Memory B cell (primary cell): ENCODE data around the gene CREBBP.
A peak's percentile ranks its signal among the peaks of the same experiment; 100 is the strongest.

Experiments used
- ATAC-seq: fragments of 150-1000 bp; cut with Tn5 transposase; 2 replicates; pipeline ENCODE4 v1.10.0; 2021; ENCODE audit warnings: low read depth, mild to moderate bottlenecking, moderate library complexity
- DNase-seq, 2 donors: peaks; one replicate each; pipeline ENCODE4 v3.0.0; 2022; ENCODE audit warnings: low spot score in 2 of 2
- H3K27ac Mint-ChIP-seq: one replicate; pipeline ENCODE4 v1.8.0; 2022; ENCODE audit warnings: mild to moderate bottlenecking, moderate library complexity, mixed read lengths
- H3K27me3 Mint-ChIP-seq: one replicate; pipeline ENCODE4 v1.8.0; 2022; ENCODE audit warnings: mixed read lengths
- H3K36me3 Mint-ChIP-seq: one replicate; pipeline ENCODE4 v1.8.0; 2022; ENCODE audit warnings: mild to moderate bottlenecking, mixed read lengths
- H3K4me1 Mint-ChIP-seq: one replicate; pipeline ENCODE4 v1.8.0; 2022; ENCODE audit warnings: mixed read lengths
- H3K4me3 Mint-ChIP-seq: one replicate; pipeline ENCODE4 v1.8.0; 2022; ENCODE audit warnings: mild to moderate bottlenecking, moderate library complexity, mixed read lengths
- H3K9me3 Mint-ChIP-seq: one replicate; pipeline ENCODE4 v1.8.0; 2022; ENCODE audit warnings: mixed read lengths

CREBBP gene

DNA sequence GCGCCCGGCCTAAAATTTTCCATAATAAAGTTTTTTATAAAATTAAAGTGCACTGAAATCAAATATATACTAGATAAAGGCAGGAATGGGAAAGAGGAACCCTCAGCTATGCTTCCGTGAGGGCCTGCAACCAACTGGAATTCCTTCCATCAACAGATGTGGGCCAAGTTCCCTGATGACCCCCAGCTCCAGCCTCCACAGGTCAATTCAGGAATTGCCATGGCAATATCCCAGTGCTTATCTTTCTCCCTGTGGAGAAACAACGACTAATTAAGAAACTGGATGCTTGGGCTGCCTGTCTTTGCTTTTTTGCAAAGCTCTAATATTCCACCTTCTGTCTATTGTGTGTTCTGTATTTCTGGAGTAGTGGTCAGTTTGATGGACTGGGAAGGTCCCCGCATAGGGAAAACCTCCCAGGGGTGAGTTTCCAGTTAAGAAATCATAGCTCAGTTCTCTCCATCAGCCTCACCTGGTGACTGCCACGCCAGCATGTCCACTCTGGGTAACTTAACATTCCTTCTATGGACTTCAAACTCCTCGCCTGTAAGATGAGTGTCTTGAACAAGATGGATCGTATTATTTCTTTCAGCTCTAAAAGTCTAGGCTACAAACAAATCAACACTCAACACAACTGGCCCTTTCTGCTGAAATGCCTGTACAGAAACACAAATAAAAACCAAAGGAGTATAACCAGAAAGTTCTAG lies 67.9 kb downstream of the CREBBP start:
- H3K4me3 Mint-ChIP-seq: no peak overlapping the region
- H3K9me3 Mint-ChIP-seq: no peaks in the 10 kb centered on the region
- no peaks in the 10 kb centered on the region for H3K27me3 Mint-ChIP-seq
- H3K4me1 Mint-ChIP-seq: peaks cover 61% of the 10 kb centered on the region
- peaks cover 19% of the 10 kb centered on the region for H3K36me3 Mint-ChIP-seq
- H3K27ac Mint-ChIP-seq: no peak overlapping the region
- no peak for ATAC-seq
- no peak for DNase-seq

GRCh38 chr16:3810818-3811217 lies 69.7 kb downstream of the CREBBP start:
- Mint-ChIP-seq H3K36me3 (peaks cover 25% of the 10 kb centered on the region), H3K27me3 (no peaks in the 10 kb centered on the region), H3K4me3 (no peak overlapping the region), H3K27ac (peak overlapping the region; percentile 58), H3K9me3 (no peaks in the 10 kb centered on the region), H3K4me1 (peaks cover 55% of the 10 kb centered on the region)
- DNase-seq (no peak), ATAC-seq (no peak)

DNA sequence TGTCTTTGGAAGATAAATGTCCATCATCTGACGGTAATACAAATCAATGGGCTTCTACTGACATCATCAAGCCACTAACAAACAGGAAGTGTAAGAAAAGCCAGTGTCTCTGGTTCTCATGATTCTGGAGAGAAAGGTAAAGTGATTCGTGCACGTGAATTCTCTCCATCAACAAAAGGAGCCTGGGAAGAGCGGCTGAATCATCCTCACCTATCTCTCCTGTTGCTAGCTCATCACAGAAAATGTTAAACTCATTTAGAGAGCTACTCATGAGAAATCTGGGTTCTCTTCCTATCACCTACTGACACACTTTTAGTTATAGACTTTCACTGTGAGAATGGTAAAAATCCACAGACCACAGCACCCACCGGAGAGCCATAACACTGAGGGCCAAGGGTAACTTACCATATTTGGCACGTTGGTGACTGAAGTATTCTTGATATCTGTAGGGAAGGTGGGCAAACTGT lies 70.3 kb downstream of the CREBBP start:
- ATAC-seq (no peak), DNase-seq (no peak)
- Mint-ChIP-seq H3K9me3 (no peaks in the 10 kb centered on the region), H3K4me1 (peaks cover 59% of the 10 kb centered on the region), H3K36me3 (peaks cover 27% of the 10 kb centered on the region), H3K27me3 (no peaks in the 10 kb centered on the region), H3K27ac (peak overlapping the region; percentile 58), H3K4me3 (no peak overlapping the region)

- Mint-ChIP-seq H3K4me3 (no peak overlapping the region), H3K9me3 (no peaks in the 10 kb centered on the region), H3K27me3 (no peaks in the 10 kb centered on the region), H3K4me1 (peaks cover 60% of the 10 kb centered on the region), H3K36me3 (peaks cover 28% of the 10 kb centered on the region), H3K27ac (peak overlapping the region; percentile 83)
- DNase-seq: no peak
- ATAC-seq: no peak
These were observed 72.0 kb downstream of the CREBBP start for GRCh38 chr16:3808308-3809063.

DNA sequence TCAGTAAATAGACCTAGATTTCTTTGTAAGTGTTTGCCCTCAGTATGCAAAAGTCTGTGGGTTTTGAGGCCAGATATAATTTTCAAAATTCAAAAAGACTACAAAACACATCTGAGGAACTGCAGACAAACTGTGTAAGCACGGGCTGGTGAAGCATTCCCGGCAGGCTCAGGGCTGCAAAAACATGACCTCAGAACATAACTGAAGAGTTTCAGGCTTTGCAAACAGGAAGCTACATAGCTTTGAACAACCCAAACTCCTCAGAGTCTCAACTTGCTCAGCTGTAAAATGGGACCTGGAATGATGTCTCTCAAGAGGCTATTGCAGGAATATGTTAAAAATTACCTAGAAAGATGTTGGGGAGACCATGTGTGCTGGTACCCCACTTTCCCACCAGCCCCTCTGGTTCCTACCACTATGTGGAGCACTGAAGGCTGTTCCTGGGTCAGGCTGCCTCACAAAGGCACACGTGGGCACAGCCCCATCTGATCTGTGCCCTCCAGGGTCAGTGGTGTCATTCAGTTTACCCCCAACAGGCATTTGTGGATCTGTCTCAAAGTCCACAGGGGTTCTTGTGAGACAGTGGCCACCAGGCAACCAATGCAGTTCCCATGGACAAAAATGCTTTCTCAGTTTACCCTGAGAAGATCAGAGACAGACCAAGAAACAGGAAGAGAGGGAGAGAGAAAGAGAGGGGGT lies 72.9 kb downstream of the CREBBP start:
- Mint-ChIP-seq H3K9me3 (no peaks in the 10 kb centered on the region), H3K36me3 (peaks cover 31% of the 10 kb centered on the region), H3K4me1 (peaks cover 55% of the 10 kb centered on the region), H3K27me3 (no peaks in the 10 kb centered on the region), H3K27ac (peak overlapping the region; percentile 83), H3K4me3 (peak overlapping the region; percentile 48)
- DNase-seq: no peak
- ATAC-seq: no peak

- no peaks in the 10 kb centered on the region for H3K9me3 Mint-ChIP-seq
- no peak overlapping the region for H3K4me3 Mint-ChIP-seq
- H3K27me3 Mint-ChIP-seq: no peaks in the 10 kb centered on the region
- ATAC-seq (peak; percentile 43), DNase-seq (no peak)
- H3K4me1 Mint-ChIP-seq: peaks cover 55% of the 10 kb centered on the region
- H3K27ac Mint-ChIP-seq: peak overlapping the region; percentile 85
- H3K36me3 Mint-ChIP-seq: peaks cover 32% of the 10 kb centered on the region
These were observed 76.0 kb downstream of the CREBBP start for GRCh38 chr16:3804426-3805016.

DNA sequence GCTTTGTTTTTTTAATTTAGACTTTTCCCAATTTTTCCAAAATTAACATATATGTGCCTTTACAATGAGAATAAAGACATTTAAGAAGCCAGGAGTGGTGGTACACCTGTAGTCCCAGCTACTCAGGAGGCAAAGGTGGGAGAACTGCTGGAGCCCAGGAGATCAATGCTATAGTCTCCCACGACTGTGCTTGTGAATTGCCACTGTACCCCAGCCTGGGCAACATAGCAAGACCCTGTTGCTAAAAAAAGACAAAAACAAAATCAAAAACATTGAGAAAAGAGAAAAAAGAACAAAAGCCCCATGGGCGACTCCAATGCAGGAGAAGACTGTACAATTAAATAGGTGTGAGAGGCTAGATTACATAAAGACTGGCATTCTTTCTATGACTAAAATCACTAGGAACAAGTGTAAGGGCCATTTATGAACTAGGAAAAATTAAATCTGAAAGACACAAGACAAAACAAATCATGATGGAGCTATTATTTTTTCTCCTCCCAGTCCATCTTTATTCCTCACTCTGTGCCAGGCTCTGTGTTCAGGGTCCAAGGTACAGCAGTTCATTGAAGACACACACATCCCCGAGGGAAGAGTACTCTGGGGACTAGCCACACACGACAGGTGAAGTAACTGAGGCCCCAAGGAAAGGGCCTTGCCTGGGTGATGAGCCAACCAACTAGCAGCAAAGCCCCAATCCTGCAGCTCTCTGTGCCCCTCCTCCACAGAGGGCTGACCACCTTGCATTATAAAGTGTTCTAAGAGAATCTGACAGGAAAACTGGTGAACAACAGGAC lies 79.8 kb downstream of the CREBBP start:
- ATAC-seq (no peak), DNase-seq (no peak)
- Mint-ChIP-seq H3K4me3 (no peak overlapping the region), H3K27me3 (no peaks in the 10 kb centered on the region), H3K36me3 (peaks cover 14% of the 10 kb centered on the region), H3K4me1 (peaks cover 42% of the 10 kb centered on the region), H3K27ac (peak overlapping the region; percentile 29), H3K9me3 (no peaks in the 10 kb centered on the region)

- Mint-ChIP-seq H3K9me3 (no peaks in the 10 kb centered on the region), H3K4me3 (no peak overlapping the region), H3K27me3 (no peaks in the 10 kb centered on the region), H3K4me1 (peaks cover 36% of the 10 kb centered on the region), H3K36me3 (peaks cover 11% of the 10 kb centered on the region), H3K27ac (no peak overlapping the region)
- ATAC-seq: no peak
- DNase-seq: no peak
These were observed 80.5 kb downstream of the CREBBP start for GRCh38 chr16:3800019-3800418.

GRCh38 chr16:3799354-3799753 lies 81.2 kb downstream of the CREBBP start:
- no peaks in the 10 kb centered on the region for H3K9me3 Mint-ChIP-seq
- DNase-seq: no peak
- no peaks in the 10 kb centered on the region for H3K27me3 Mint-ChIP-seq
- ATAC-seq: no peak
- H3K4me3 Mint-ChIP-seq: no peak overlapping the region
- peaks cover 35% of the 10 kb centered on the region for H3K4me1 Mint-ChIP-seq
- H3K27ac Mint-ChIP-seq: peak overlapping the region; percentile 89
- peaks cover 12% of the 10 kb centered on the region for H3K36me3 Mint-ChIP-seq

GRCh38 chr16:3798838-3799237 lies 81.7 kb downstream of the CREBBP start:
- no peaks in the 10 kb centered on the region for H3K27me3 Mint-ChIP-seq
- peaks cover 11% of the 10 kb centered on the region for H3K36me3 Mint-ChIP-seq
- H3K27ac Mint-ChIP-seq: peak overlapping the region; percentile 89
- peaks cover 33% of the 10 kb centered on the region for H3K4me1 Mint-ChIP-seq
- DNase-seq (no peak), ATAC-seq (peak; percentile 63)
- H3K4me3 Mint-ChIP-seq: peak overlapping the region; percentile 74
- H3K9me3 Mint-ChIP-seq: no peaks in the 10 kb centered on the region

GRCh38 chr16:3797904-3798811 lies 82.4 kb downstream of the CREBBP start:
- H3K27ac Mint-ChIP-seq: peak overlapping the region; percentile 89
- peaks cover 33% of the 10 kb centered on the region for H3K4me1 Mint-ChIP-seq

GRCh38 chr16:3797473-3797872 lies 83.0 kb downstream of the CREBBP start:
- no peaks in the 10 kb centered on the region for H3K9me3 Mint-ChIP-seq
- DNase-seq (no peak), ATAC-seq (peak; percentile 37)
- H3K4me1 Mint-ChIP-seq: peaks cover 35% of the 10 kb centered on the region
- no peaks in the 10 kb centered on the region for H3K27me3 Mint-ChIP-seq
- peak overlapping the region; percentile 61 for H3K4me3 Mint-ChIP-seq
- H3K36me3 Mint-ChIP-seq: peaks cover 15% of the 10 kb centered on the region
- no peak overlapping the region for H3K27ac Mint-ChIP-seq

More at GRCh38 chr16:3797904-3798811, 82.4 kb downstream of the CREBBP start:
- Mint-ChIP-seq H3K9me3 (no peaks in the 10 kb centered on the region), H3K36me3 (peaks cover 11% of the 10 kb centered on the region), H3K27me3 (no peaks in the 10 kb centered on the region), H3K4me3 (peak overlapping the region; percentile 74)
- DNase-seq (no peak), ATAC-seq (peak; percentile 64)
